ENCODE data around the gene ZNF652. TPM values are rescaled to one million over a fixed set of nuclear protein-coding genes. Genes with fewer than 3 reads are reported as not detected.
A peak's percentile ranks its signal among the peaks of the same experiment; 100 is the strongest.

The ZNF652 gene
- total RNA-seq, 2 experiments from 2014 or later = 43.6 to 47.7 TPM

GRCh38 chr17:49342575-49342936 lies 19.5 kb downstream of the ZNF652 start:
- Mint-ChIP-seq H3K27me3 (no peaks in the 10 kb centered on the region), H3K4me3 (peak overlapping the region; percentile 74), H3K9me3 (no peaks in the 10 kb centered on the region), H3K36me3 (peaks cover 10% of the 10 kb centered on the region), H3K4me1 (peaks cover 52% of the 10 kb centered on the region), H3K27ac (peak overlapping the region; percentile 87)
- peak; percentile 41 for ATAC-seq (ENCODE audit: low read depth)
- POLR2A ChIA-PET = interaction anchor here (0.7 to 5.1 kb wide), 8 partner anchors 18 to 63 kb away, joined by 3 to 58 read pairs (median 4); partner anchors contain the start of gene ZNF652
- no peak for DNase-seq

- peaks cover 10% of the 10 kb centered on the region for H3K36me3 Mint-ChIP-seq
- H3K27me3 Mint-ChIP-seq = no peaks in the 10 kb centered on the region
- H3K27ac Mint-ChIP-seq = peak overlapping the region; percentile 86
- POLR2A ChIA-PET = interaction anchor here (0.7 to 5.1 kb wide), 3 partner anchors 19 to 25 kb away, joined by 3 to 58 read pairs (median 8); partner anchors contain the start of gene ZNF652
- H3K9me3 Mint-ChIP-seq = no peaks in the 10 kb centered on the region
- DNase-seq (no peak), ATAC-seq (ENCODE audit: low read depth) (no peak)
- peaks cover 43% of the 10 kb centered on the region for H3K4me1 Mint-ChIP-seq
- peak overlapping the region; percentile 77 for H3K4me3 Mint-ChIP-seq
Measured at GRCh38 chr17:49341356-49341755, 20.7 kb downstream of the ZNF652 start.

GRCh38 chr17:49339354-49339753 lies 22.7 kb downstream of the ZNF652 start:
- no peak overlapping the region for H3K4me3 Mint-ChIP-seq

GRCh38 chr17:49338883-49339282 lies 23.2 kb downstream of the ZNF652 start:
- peaks cover 39% of the 10 kb centered on the region for H3K4me1 Mint-ChIP-seq
- peak overlapping the region; percentile 1 for H3K4me3 Mint-ChIP-seq
- POLR2A ChIA-PET = interaction anchor here (0.6 to 0.7 kb wide), 3 partner anchors 10 to 150 kb away, joined by 3 to 4 read pairs (median 3); no protein-coding TSS in a partner anchor
- H3K27ac Mint-ChIP-seq = peak overlapping the region; percentile 1
- H3K27me3 Mint-ChIP-seq = no peaks in the 10 kb centered on the region
- H3K9me3 Mint-ChIP-seq = no peaks in the 10 kb centered on the region
- H3K36me3 Mint-ChIP-seq = peaks cover 10% of the 10 kb centered on the region
- no peak for ATAC-seq (ENCODE audit: low read depth)
- no peak for DNase-seq

More at GRCh38 chr17:49339354-49339753, 22.7 kb downstream of the ZNF652 start:
- POLR2A ChIA-PET = interaction anchor here (0.7 kb wide), 2 partner anchors 10 to 19 kb away, joined by 3 to 4 read pairs; no protein-coding TSS in a partner anchor
- H3K27me3 Mint-ChIP-seq = no peaks in the 10 kb centered on the region
- peaks cover 10% of the 10 kb centered on the region for H3K36me3 Mint-ChIP-seq
- DNase-seq (no peak), ATAC-seq (ENCODE audit: low read depth) (no peak)
- H3K27ac Mint-ChIP-seq = no peak overlapping the region
- H3K9me3 Mint-ChIP-seq = no peaks in the 10 kb centered on the region
- peaks cover 38% of the 10 kb centered on the region for H3K4me1 Mint-ChIP-seq

GRCh38 chr17:49337884-49338283 lies 24.2 kb downstream of the ZNF652 start:
- no peak for DNase-seq
- no peak for ATAC-seq (ENCODE audit: low read depth)
- Mint-ChIP-seq H3K27ac (no peak overlapping the region), H3K4me3 (no peak overlapping the region), H3K9me3 (no peaks in the 10 kb centered on the region), H3K4me1 (peaks cover 35% of the 10 kb centered on the region), H3K36me3 (peaks cover 10% of the 10 kb centered on the region), H3K27me3 (no peaks in the 10 kb centered on the region)
- POLR2A ChIA-PET = no interaction called here

- Mint-ChIP-seq H3K4me1 (peaks cover 15% of the 10 kb centered on the region), H3K9me3 (no peaks in the 10 kb centered on the region), H3K4me3 (no peak overlapping the region), H3K27ac (no peak overlapping the region), H3K36me3 (peaks cover 10% of the 10 kb centered on the region), H3K27me3 (no peaks in the 10 kb centered on the region)
- DNase-seq (no peak), ATAC-seq (ENCODE audit: low read depth) (no peak)
- POLR2A ChIA-PET = interaction anchor here (0.5 to 1.6 kb wide), 3 partner anchors 9 to 26 kb away, joined by 3 to 10 read pairs (median 4); no protein-coding TSS in a partner anchor
Measured at GRCh38 chr17:49334744-49335512, 27.1 kb downstream of the ZNF652 start.

GRCh38 chr17:49333804-49334203 lies 28.2 kb downstream of the ZNF652 start:
- ATAC-seq (ENCODE audit: low read depth) (no peak), DNase-seq (no peak)
- no peaks in the 10 kb centered on the region for H3K9me3 Mint-ChIP-seq
- POLR2A ChIA-PET = interaction anchor here (1.6 kb wide), 1 partner anchor 27 kb away, joined by 3 read pairs; no protein-coding TSS in a partner anchor
- H3K36me3 Mint-ChIP-seq = peaks cover 7% of the 10 kb centered on the region
- H3K27me3 Mint-ChIP-seq = no peaks in the 10 kb centered on the region
- H3K4me1 Mint-ChIP-seq = peaks cover 16% of the 10 kb centered on the region
- no peak overlapping the region for H3K27ac Mint-ChIP-seq
- no peak overlapping the region for H3K4me3 Mint-ChIP-seq

GRCh38 chr17:49327835-49328784 lies 33.9 kb downstream of the ZNF652 start:
- H3K4me3 Mint-ChIP-seq = no peak overlapping the region
- H3K27me3 Mint-ChIP-seq = no peaks in the 10 kb centered on the region
- no peaks in the 10 kb centered on the region for H3K9me3 Mint-ChIP-seq
- POLR2A ChIA-PET = no interaction called here
- H3K27ac Mint-ChIP-seq = no peak overlapping the region
- peaks cover 7% of the 10 kb centered on the region for H3K36me3 Mint-ChIP-seq
- peaks cover 33% of the 10 kb centered on the region for H3K4me1 Mint-ChIP-seq
- DNase-seq (no peak), ATAC-seq (ENCODE audit: low read depth) (no peak)

GRCh38 chr17:49325980-49326379 lies 36.1 kb downstream of the ZNF652 start:
- ATAC-seq (ENCODE audit: low read depth) (no peak), DNase-seq (no peak)
- Mint-ChIP-seq H3K4me3 (no peak overlapping the region), H3K27me3 (no peaks in the 10 kb centered on the region), H3K4me1 (peaks cover 37% of the 10 kb centered on the region), H3K9me3 (no peaks in the 10 kb centered on the region), H3K27ac (no peak overlapping the region), H3K36me3 (peaks cover 10% of the 10 kb centered on the region)
- POLR2A ChIA-PET = interaction anchor here (0.6 to 0.7 kb wide), 3 partner anchors 8 to 152 kb away, joined by 3 to 5 read pairs (median 4); no protein-coding TSS in a partner anchor

- Mint-ChIP-seq H3K4me3 (no peak overlapping the region), H3K9me3 (no peaks in the 10 kb centered on the region), H3K36me3 (peaks cover 11% of the 10 kb centered on the region), H3K27ac (no peak overlapping the region), H3K27me3 (no peaks in the 10 kb centered on the region), H3K4me1 (peaks cover 38% of the 10 kb centered on the region)
- no peak for ATAC-seq (ENCODE audit: low read depth)
- no peak for DNase-seq
- POLR2A ChIA-PET = interaction anchor here (0.8 to 1.0 kb wide), 2 partner anchors 26 to 43 kb away, joined by 3 read pairs; no protein-coding TSS in a partner anchor
Measured at GRCh38 chr17:49318435-49318965, 43.5 kb downstream of the ZNF652 start.

- no peak for ATAC-seq (ENCODE audit: low read depth)
- peak overlapping the region; percentile 66 for H3K27ac Mint-ChIP-seq
- H3K36me3 Mint-ChIP-seq = peaks cover 6% of the 10 kb centered on the region
- no peaks in the 10 kb centered on the region for H3K9me3 Mint-ChIP-seq
- no peak for DNase-seq
- H3K4me1 Mint-ChIP-seq = peaks cover 31% of the 10 kb centered on the region
- H3K4me3 Mint-ChIP-seq = peak overlapping the region; percentile 37
- POLR2A ChIA-PET = interaction anchor here (1.0 to 2.8 kb wide), 3 partner anchors 25 to 44 kb away, joined by 3 to 11 read pairs (median 8); partner anchors contain the start of gene ZNF652
- H3K27me3 Mint-ChIP-seq = no peaks in the 10 kb centered on the region
Measured at GRCh38 chr17:49316889-49317675, 45.0 kb downstream of the ZNF652 start.

GRCh38 chr17:49316258-49316570 lies 45.8 kb downstream of the ZNF652 start:
- Mint-ChIP-seq H3K36me3 (peaks cover 8% of the 10 kb centered on the region), H3K27me3 (no peaks in the 10 kb centered on the region), H3K4me1 (peaks cover 31% of the 10 kb centered on the region), H3K9me3 (no peaks in the 10 kb centered on the region), H3K4me3 (peak overlapping the region; percentile 47), H3K27ac (peak overlapping the region; percentile 79)
- DNase-seq = no peak
- no peak for ATAC-seq (ENCODE audit: low read depth)
- POLR2A ChIA-PET = interaction anchor here (1.0 to 2.8 kb wide), 3 partner anchors 26 to 45 kb away, joined by 3 to 11 read pairs (median 8); partner anchors contain the start of gene ZNF652
